AG04450 (cell line): ENCODE measurements around the gene RICTOR. TPM values are rescaled to one million over a fixed set of nuclear protein-coding genes. Genes with fewer than 3 reads are reported as not detected.

Experiments used
- CTCF ChIA-PET: fragments of 300-600, 350-600 bp; formaldehyde crosslinking; extraction: SDS; loops from one replicate; lab custom pipeline; 2022; ENCODE audit warnings: antibody characterized with exemption, inconsistent platforms; lab: Charles Lee
- POLR2A ChIA-PET: fragments of 350-600 bp; formaldehyde crosslinking; extraction: SDS; loops from one replicate; lab custom pipeline; 2021; ENCODE audit warnings: antibody characterized with exemption, inconsistent platforms; lab: Yijun Ruan, JAX
- DNase-seq: peaks from one replicate; pipeline ENCODE4 v3.0.0-alpha.2; 2011; ENCODE audit warnings: low read depth, low spot score
- H3K27ac ChIP-seq: one replicate; pipeline ENCODE4 v1.5.1; 2012; ENCODE audit warnings: low read depth, low read length, control low read depth
- H3K27me3 ChIP-seq: one replicate; pipeline ENCODE4 v1.6.0; 2012; ENCODE audit warnings: low read length; ENCODE audit not compliant: control insufficient read depth, insufficient read depth
- H3K4me3 ChIP-seq: 2 replicates; pipeline ENCODE4 v1.5.1; 2011; ENCODE audit warnings: mild to moderate bottlenecking, low read depth, low read length, control low read depth
- H3K9me3 ChIP-seq: 2 replicates; pipeline ENCODE4 v1.5.1; 2012; ENCODE audit warnings: low read length; ENCODE audit not compliant: control insufficient read depth, insufficient read depth
- polyA plus RNA-seq: library from polyadenylated mRNA; depleted of rRNA; stranded (reverse); fragments of >200 nt; gene quantifications from 2 replicates; pipeline ENCODE4 v1.2.3, GENCODE V29; 2011
- TF ChIP-seq, protein P1 (sequence below): IDR thresholded peaks from 2 replicates; pipeline ENCODE4 v1.5.1; 2011; ENCODE audit warnings: low read depth, low read length, control low read depth, inconsistent platforms

The RICTOR gene
- polyA plus RNA-seq, 1 experiment: 15.6 TPM

DNA sequence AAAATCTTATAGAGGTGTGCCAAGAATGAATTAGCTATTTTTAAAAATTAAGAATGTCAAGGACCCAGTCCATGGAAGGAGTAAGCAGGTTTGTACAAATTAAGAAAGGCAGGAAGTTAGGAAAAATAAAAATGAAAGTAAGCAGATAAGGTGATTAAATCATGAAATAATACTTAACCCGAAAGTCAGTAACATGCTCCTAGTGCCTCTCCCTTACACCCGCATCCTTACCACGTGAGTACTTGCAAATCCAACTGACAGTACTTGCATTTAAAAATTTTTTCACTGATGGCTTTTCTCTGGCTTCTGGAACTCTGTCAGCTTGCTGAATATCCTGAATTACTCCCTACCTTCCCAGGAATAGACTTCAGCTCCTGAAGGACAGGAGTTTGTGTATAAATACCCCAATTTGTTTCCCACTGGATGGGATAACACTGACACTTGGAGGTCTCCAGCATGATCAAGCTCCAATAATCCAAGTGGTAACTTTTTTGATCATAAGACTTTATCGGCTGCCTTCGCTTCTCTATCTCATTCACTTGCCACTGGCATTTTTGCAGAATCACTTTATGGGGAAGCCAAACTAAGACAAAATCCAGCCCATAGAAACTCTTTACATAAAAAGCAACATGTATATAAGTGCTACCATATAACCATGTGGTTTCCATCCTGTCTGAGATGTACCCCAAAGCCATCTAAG lies 41.6 kb upstream of the RICTOR start:
- Histone ChIP-seq H3K27me3 (no peaks in the 10 kb centered on the region), H3K9me3 (no peaks in the 10 kb centered on the region), H3K4me3 (no peak overlapping the region), H3K27ac (no peak overlapping the region)
- CTCF ChIA-PET: interaction anchor here (2.9 kb wide), 1 partner anchor 35 kb away, joined by 12 read pairs; no protein-coding TSS in a partner anchor
- TF ChIP-seq, protein P1, sequence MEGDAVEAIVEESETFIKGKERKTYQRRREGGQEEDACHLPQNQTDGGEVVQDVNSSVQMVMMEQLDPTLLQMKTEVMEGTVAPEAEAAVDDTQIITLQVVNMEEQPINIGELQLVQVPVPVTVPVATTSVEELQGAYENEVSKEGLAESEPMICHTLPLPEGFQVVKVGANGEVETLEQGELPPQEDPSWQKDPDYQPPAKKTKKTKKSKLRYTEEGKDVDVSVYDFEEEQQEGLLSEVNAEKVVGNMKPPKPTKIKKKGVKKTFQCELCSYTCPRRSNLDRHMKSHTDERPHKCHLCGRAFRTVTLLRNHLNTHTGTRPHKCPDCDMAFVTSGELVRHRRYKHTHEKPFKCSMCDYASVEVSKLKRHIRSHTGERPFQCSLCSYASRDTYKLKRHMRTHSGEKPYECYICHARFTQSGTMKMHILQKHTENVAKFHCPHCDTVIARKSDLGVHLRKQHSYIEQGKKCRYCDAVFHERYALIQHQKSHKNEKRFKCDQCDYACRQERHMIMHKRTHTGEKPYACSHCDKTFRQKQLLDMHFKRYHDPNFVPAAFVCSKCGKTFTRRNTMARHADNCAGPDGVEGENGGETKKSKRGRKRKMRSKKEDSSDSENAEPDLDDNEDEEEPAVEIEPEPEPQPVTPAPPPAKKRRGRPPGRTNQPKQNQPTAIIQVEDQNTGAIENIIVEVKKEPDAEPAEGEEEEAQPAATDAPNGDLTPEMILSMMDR: no peak
- no peak for DNase-seq
- POLR2A ChIA-PET: no interaction called here

DNA sequence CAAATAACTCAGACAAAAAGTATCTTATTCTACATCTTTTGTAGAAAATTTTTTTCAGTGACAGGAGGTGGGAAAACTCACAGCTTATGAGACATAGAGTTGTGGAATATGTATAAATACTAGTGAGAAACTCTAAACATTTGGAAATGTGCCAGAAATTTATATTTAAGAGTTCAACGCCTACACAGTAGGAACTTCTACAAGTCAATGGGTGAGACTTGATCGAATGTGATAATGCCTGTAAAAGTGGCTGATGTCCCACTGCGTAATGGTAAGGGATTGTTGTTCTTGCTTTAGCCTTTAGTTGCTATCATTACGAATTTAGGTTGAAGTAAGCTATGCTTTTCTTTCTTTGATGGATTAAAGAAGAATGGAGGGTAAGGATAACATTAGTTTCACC lies 40.0 kb upstream of the RICTOR start:
- no peaks in the 10 kb centered on the region for H3K9me3 ChIP-seq
- no peaks in the 10 kb centered on the region for H3K27me3 ChIP-seq
- POLR2A ChIA-PET: no interaction called here
- no peak for DNase-seq
- H3K4me3 ChIP-seq: no peak overlapping the region
- TF ChIP-seq, protein P1: no peak
- CTCF ChIA-PET: interaction anchor here (2.9 kb wide), 1 partner anchor 34 kb away, joined by 12 read pairs; no protein-coding TSS in a partner anchor
- H3K27ac ChIP-seq: no peak overlapping the region

DNA sequence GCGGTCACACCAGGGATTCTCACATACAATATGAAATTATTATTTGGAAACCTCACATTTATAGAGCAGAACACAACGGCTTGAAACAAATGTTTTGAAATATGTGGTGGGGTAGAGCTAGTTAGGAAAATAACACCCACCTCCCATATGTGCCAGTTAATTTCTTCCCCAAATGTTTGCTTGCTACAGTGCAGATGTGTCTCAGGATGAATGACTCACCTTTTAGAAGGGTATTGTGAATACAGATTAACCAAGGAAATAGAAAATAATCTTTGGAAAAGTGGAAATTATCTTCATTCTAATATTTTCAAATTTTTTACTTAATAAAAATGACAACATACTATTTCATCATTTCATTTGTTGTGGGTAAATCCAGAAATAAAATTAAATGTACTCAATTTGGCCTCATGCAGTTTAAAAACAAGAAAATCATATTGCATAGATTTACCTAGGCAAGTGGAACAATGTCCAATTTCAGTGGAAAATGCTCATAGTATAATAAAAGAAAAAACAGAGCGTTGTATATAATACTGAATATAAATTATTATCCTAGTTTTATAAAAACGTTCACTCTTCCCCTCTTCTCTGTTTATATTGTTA lies 39.3 kb upstream of the RICTOR start:
- ChIA-PET POLR2A (no interaction called here), CTCF (interaction anchor here (4.5 kb wide), 1 partner anchor 33 kb away, joined by 17 read pairs; no protein-coding TSS in a partner anchor)
- no peak for DNase-seq
- H3K9me3 ChIP-seq: no peaks in the 10 kb centered on the region
- no peaks in the 10 kb centered on the region for H3K27me3 ChIP-seq
- H3K27ac ChIP-seq: no peak overlapping the region
- no peak overlapping the region for H3K4me3 ChIP-seq
- TF ChIP-seq, protein P1: no peak

DNA sequence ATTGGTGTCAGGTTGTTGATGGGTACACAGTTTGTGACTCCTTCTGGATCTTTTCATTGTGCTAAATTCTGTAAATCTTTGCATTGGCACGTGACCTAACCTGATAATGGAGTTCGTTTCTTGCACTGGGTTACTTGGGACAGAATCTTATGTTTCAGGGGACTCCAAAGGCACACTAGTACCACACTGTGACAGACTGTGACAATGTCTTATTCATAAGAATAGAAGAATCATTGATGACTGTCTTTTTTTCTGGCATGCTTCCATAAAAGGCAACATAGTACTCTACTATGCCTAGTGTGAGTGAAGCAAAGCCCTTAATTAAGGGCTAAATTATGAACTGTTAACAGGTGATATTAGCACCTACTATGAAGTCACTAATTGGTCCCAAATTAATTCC lies 35.4 kb upstream of the RICTOR start:
- Histone ChIP-seq H3K27ac (no peak overlapping the region), H3K9me3 (no peaks in the 10 kb centered on the region), H3K4me3 (no peak overlapping the region), H3K27me3 (no peaks in the 10 kb centered on the region)
- ChIA-PET CTCF (interaction anchor here (4.5 kb wide), 1 partner anchor 29 kb away, joined by 17 read pairs; no protein-coding TSS in a partner anchor), POLR2A (no interaction called here)
- TF ChIP-seq, protein P1: no peak
- DNase-seq: no peak

DNA sequence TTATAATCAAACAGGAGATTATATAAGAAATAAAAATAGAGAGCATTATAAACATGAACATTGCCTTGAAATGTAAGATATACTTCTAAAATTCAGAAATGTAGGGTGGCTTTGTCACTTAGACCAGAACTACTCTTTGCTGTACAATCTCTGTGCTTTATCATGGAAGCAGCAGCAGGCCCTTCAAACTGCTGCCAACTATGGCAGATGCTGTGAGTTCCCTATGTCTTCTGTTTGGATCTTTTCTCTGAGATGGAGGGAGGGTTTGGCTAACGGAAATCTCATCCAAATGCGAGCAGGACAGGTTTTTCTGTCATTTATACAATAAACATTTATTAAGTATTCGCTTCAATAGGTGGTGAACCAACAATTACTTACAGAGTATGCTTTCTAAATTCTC lies 34.8 kb upstream of the RICTOR start:
- no peak overlapping the region for H3K27ac ChIP-seq
- H3K4me3 ChIP-seq: no peak overlapping the region
- no peak for DNase-seq
- no peaks in the 10 kb centered on the region for H3K27me3 ChIP-seq
- H3K9me3 ChIP-seq: no peaks in the 10 kb centered on the region
- CTCF ChIA-PET: interaction anchor here (0.5 kb wide), 1 partner anchor 177 kb away, joined by 3 read pairs; no protein-coding TSS in a partner anchor
- TF ChIP-seq, protein P1: no peak
- POLR2A ChIA-PET: no interaction called here
